ENCODE results near the gene PHACTR1.

- TF ChIP-seq, protein P1, sequence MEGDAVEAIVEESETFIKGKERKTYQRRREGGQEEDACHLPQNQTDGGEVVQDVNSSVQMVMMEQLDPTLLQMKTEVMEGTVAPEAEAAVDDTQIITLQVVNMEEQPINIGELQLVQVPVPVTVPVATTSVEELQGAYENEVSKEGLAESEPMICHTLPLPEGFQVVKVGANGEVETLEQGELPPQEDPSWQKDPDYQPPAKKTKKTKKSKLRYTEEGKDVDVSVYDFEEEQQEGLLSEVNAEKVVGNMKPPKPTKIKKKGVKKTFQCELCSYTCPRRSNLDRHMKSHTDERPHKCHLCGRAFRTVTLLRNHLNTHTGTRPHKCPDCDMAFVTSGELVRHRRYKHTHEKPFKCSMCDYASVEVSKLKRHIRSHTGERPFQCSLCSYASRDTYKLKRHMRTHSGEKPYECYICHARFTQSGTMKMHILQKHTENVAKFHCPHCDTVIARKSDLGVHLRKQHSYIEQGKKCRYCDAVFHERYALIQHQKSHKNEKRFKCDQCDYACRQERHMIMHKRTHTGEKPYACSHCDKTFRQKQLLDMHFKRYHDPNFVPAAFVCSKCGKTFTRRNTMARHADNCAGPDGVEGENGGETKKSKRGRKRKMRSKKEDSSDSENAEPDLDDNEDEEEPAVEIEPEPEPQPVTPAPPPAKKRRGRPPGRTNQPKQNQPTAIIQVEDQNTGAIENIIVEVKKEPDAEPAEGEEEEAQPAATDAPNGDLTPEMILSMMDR (IDR thresholded peaks at IDR 0.05; ENCODE audit: insufficient read depth, low read depth, low read length), result no peak
- TF ChIP-seq EZH2 (IDR thresholded peaks at IDR 0.05; ENCODE audit: insufficient read depth, low read length), result no peak
Observed at GRCh38 chr6:13147782-13148181, 431.2 kb downstream of the PHACTR1 start.

Measured in astrocyte (in vitro differentiated cells and primary cell).